Right lobe of liver (tissue), 6 donors: ENCODE measurements around the gene ZNF672. TPM values are rescaled to one million over a fixed set of nuclear protein-coding genes. Genes with fewer than 3 reads are reported as not detected.
A peak's percentile ranks its signal among the peaks of the same experiment; 100 is the strongest.

Experiments
- ATAC-seq, 4 donors: fragments of 200-7000 bp; cut with Tn5 transposase; one replicate each; pipeline ENCODE4 v1.9.1; 2020; ENCODE audit warnings: mild to moderate bottlenecking in 4 of 4, moderate library complexity in 4 of 4
- DNase-seq, 3 donors: peaks; one replicate each; pipeline ENCODE4 v3.0.0-alpha.2; 2020
- H3K27ac ChIP-seq, 3 donors: fragments of 200-600 bp; one replicate each; pipeline ENCODE4 v1.8.0; 2022
- H3K27me3 ChIP-seq, 2 donors: fragments of 200-600 bp; one replicate each; pipeline ENCODE4 v1.8.0; 2022
- H3K36me3 ChIP-seq, 4 donors: fragments of 200-600 bp; sonication (generic) in 1 of 4; one replicate each; pipeline versions ENCODE4 v1.5.1 to v1.8.0; 2017 to 2022; ENCODE audit warnings: control low read depth in 1 of 4
- H3K4me1 ChIP-seq, 4 donors: fragments of 200-600 bp; sonication (generic) in 1 of 4; one replicate each; pipeline versions ENCODE4 v1.5.1 to v1.8.0; 2017 to 2022; ENCODE audit warnings: control low read depth in 1 of 4
- H3K4me3 ChIP-seq, 3 donors: fragments of 200-600 bp; one replicate each; pipeline ENCODE4 v1.8.0; 2022
- H3K9me3 ChIP-seq, 4 donors: fragments of 200-600 bp; sonication (generic) in 1 of 4; one replicate each; pipeline versions ENCODE4 v1.5.1 to v1.8.0; 2017 to 2022; ENCODE audit warnings: control low read depth in 1 of 4
- POLR2A ChIP-seq: fragments of 450-650 bp; IDR thresholded peaks from one replicate; pipeline ENCODE4 v1.6.1; 2017; ENCODE audit warnings: antibody characterized with exemption, mild to moderate bottlenecking
- WGBS: methylation state at CpG from one replicate; pipeline ENCODE4 v1.1.6; 2018; ENCODE audit warnings: low coverage, low lambda C conversion rate; ENCODE audit not compliant: insufficient coverage; ENCODE audit errors: missing lambda C conversion rate; 5-methylcytosine and 5-hydroxymethylcytosine counted together
- intact Hi-C, 2 donors: fragments of 100-400 bp; cut with DNase I; formaldehyde crosslinking; loops; one replicate each; pipeline versions ENCODE4 v1.11.2 to v1.14.1; 2022
- total RNA-seq, 6 experiments: library from RNA; depleted of rRNA in 2 of 6; stranded (reverse); fragments of >200 nt in 2 of 6; fragmentation: NEBNext Ultra II Directional in 3 of 6; extraction: Animal tissue kit (Norgen Biotek cat#: 25700) in 3 of 6; gene quantifications; one replicate each; pipeline versions ENCODE4 v1.1.0 to v1.2.4, GENCODE V29; 2016 to 2023
- TF ChIP-seq, protein P1 (sequence below), 4 donors: fragments of 200-600 bp in 3 of 4; fragments of 450-650 bp in 1 of 4; IDR thresholded peaks; one replicate each; pipeline versions ENCODE4 v1.5.1 to v1.8.0; 2016 to 2022; ENCODE audit warnings: antibody characterized with exemption in 4 of 4, mild to moderate bottlenecking in 2 of 4
- donor health status: DM: no; HTN: yes; CAD: no.
- donor health status: DM: no; HTN: no; CAD: no.
- donor health status: DM: no; HTN: no; CAD: no.
- donor health status: DM: no; HTN: yes; CAD: no.
- donor health status: DM: no; HTN: yes; CAD: no.

ZNF672 gene
- total RNA-seq, 6 experiments from 2014 or later = 16.9 to 24.3 (median 19.4) TPM

DNA sequence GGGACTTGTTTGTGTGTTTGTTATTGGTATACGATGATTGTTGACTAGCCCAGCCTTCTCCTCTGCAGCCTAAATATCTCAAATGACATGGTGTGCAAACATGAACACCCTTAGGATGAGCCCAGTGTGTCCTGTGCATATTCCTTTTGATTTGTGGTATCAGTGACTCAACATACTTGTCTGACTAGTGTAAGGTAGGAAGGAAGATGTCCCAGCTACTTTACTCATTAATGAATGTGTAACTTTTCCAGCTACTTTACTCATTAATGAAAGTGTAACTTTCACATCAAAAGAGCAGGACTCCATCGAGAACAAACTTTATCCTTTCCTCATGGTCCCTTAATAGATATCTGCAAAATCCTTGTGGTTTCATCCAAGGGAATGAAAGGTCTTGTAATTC lies 23.6 kb downstream of the ZNF672 start:
- no peaks in the 10 kb centered on the region for H3K36me3 ChIP-seq
- intact Hi-C loops = no loop called here
- no peaks in the 10 kb centered on the region for H3K27me3 ChIP-seq
- no peak overlapping the region for H3K27ac ChIP-seq
- no peak for DNase-seq
- peaks cover 0 to 11% (median 2%) of the 10 kb centered on the region in 4 donors for H3K4me1 ChIP-seq
- H3K4me3 ChIP-seq = no peak overlapping the region
- TF ChIP-seq, protein P1, sequence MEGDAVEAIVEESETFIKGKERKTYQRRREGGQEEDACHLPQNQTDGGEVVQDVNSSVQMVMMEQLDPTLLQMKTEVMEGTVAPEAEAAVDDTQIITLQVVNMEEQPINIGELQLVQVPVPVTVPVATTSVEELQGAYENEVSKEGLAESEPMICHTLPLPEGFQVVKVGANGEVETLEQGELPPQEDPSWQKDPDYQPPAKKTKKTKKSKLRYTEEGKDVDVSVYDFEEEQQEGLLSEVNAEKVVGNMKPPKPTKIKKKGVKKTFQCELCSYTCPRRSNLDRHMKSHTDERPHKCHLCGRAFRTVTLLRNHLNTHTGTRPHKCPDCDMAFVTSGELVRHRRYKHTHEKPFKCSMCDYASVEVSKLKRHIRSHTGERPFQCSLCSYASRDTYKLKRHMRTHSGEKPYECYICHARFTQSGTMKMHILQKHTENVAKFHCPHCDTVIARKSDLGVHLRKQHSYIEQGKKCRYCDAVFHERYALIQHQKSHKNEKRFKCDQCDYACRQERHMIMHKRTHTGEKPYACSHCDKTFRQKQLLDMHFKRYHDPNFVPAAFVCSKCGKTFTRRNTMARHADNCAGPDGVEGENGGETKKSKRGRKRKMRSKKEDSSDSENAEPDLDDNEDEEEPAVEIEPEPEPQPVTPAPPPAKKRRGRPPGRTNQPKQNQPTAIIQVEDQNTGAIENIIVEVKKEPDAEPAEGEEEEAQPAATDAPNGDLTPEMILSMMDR (IDR thresholded peaks at IDR 0.05) = no peak
- TF ChIP-seq POLR2A = no peak
- WGBS = 79% methylated on average over 2 of the region's 2 CpGs
- no peaks in the 10 kb centered on the region for H3K9me3 ChIP-seq
- ATAC-seq = no peak

DNA sequence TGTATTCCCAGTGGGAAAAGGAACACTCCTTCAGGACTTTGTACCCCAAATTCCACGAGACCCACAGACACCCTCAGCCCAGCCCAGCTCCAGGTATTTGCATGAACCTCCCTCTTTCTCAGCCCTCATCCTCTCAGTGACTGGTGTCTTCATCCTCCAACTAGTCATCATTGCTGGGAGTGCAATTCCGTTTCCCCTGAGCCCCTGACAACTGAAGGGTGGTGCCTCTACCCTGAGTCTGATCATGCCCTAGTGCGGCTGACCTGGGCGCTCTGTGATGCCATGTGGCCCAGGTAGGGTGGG lies 24.6 kb downstream of the ZNF672 start:
- 10% methylated on average over 4 of the region's 4 CpGs for WGBS
- ATAC-seq (no peak), DNase-seq (no peak)
- Histone ChIP-seq H3K4me3 (peak overlapping the region; percentile 55 to 60 (median 58)), H3K9me3 (no peaks in the 10 kb centered on the region), H3K27ac (peak overlapping the region in 1 of 3 donors; percentile 14), H3K27me3 (no peaks in the 10 kb centered on the region), H3K36me3 (no peaks in the 10 kb centered on the region), H3K4me1 (peaks cover 0 to 11% (median 2%) of the 10 kb centered on the region in 4 donors)
- TF ChIP-seq, protein P1 (IDR thresholded peaks at IDR 0.05) = no peak
- TF ChIP-seq POLR2A = no peak
- intact Hi-C loops = no loop called here

DNA sequence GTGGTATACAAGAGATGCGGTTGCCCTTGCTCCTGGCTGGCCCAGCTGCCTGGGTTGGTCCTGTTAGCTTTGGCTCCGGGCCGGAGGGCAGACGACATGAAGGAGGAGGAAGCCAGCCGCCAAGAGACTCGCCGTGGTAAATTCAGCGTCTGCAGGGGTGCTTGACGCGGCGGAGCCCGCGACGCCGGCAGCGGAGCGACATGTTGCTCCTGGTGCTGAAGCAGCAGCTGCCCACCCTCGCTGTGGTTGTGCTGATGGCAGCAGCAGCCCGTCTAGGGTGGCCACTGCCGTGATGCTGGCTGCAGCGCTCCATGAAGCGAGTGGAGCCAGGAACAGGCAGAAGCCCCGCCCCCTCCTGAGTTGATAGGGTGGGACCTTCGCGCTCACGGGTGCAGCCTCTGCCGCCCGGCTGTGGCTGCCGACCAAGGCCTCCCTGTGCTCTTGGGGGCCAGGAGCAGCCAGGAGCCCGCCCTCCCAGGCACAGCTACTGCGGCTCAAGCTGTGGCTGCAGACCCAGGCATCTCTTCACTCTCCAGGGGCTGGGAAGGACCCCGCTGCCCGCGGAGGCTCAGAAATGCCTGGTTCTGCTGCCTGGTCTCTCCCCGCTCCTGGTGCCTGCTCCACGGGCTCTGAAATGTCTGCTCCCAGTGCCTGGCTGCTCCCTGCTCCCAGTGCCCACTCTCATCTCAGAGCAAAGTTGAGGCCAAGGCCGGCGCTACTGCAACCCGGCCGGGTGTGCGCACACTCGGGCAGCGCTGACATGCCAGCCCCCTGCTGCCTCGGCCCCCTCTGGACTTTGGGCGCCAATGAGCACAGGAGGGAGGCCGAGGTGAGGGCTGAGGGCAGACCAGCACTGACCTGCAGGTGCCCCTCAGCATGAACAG lies 25.2 kb downstream of the ZNF672 start:
- Histone ChIP-seq H3K27ac (peak overlapping the region in 1 of 3 donors; percentile 14), H3K4me3 (peak overlapping the region; percentile 55 to 60 (median 58)), H3K27me3 (no peaks in the 10 kb centered on the region), H3K36me3 (no peaks in the 10 kb centered on the region), H3K9me3 (no peaks in the 10 kb centered on the region), H3K4me1 (peaks cover 0 to 7% (median 2%) of the 10 kb centered on the region in 4 donors)
- intact Hi-C loops = no loop called here
- TF ChIP-seq POLR2A = peak; percentile 47
- TF ChIP-seq, protein P1 (IDR thresholded peaks at IDR 0.05) = no peak
- 2% methylated on average over 9 of the region's 46 CpGs for WGBS
- ATAC-seq = peak; percentile 72 to 83 (median 77)
- peak; percentile 86 to 89 (median 88) for DNase-seq

DNA sequence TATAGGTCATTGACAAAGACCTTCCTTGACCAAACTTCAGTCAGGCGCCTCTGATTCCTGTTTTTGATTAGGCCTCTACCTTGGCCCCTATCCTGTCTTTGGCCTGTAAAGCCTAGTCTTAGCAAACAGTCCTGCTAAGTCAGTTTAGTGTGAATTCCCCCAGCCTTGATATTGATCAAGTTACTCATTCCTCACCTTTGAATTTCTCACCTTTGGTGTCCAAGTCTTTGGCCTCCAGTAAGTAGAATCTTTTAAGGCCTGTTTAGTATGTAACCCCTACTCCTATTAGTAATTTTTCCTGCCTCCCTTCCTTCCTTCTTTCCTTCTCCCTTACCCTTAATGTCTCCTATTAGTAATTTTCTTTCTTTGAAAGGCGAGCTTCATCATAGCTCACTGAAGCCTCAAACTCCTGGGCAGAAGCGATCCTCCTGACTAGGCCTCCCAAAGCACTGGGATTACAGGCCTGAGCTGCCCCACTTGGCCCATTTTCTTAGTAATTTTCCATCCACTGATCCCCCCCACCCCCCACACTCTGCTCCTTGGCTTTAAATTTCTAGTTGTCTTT lies 33.9 kb downstream of the ZNF672 start:
- Histone ChIP-seq H3K4me3 (no peak overlapping the region), H3K27me3 (no peaks in the 10 kb centered on the region), H3K27ac (no peak overlapping the region), H3K9me3 (no peaks in the 10 kb centered on the region), H3K36me3 (no peaks in the 10 kb centered on the region), H3K4me1 (peaks cover 0 to 7% (median 0%) of the 10 kb centered on the region in 4 donors)
- 100% methylated on average over 3 of the region's 3 CpGs for WGBS
- no peak for TF ChIP-seq POLR2A
- TF ChIP-seq, protein P1 (IDR thresholded peaks at IDR 0.05) = no peak
- DNase-seq = no peak
- intact Hi-C loops = no loop called here
- no peak for ATAC-seq
